GM23248 (cell line): ENCODE measurements around the gene ADGRV1. TPM values are rescaled to one million over a fixed set of nuclear protein-coding genes. Genes with fewer than 3 reads are reported as not detected.

Experiments used
- DNase-seq: peaks from one replicate; pipeline ENCODE4 v3.0.0-alpha.2; 2015
- H2AFZ ChIP-seq: fragments of 200-600 bp; sonication (generic); 2 replicates; pipeline ENCODE4 v1.6.1; 2016; ENCODE audit warnings: antibody characterized with exemption
- H3F3A ChIP-seq: fragments of 200-600 bp; sonication (generic); 2 replicates; pipeline ENCODE4 v1.6.1; 2016; ENCODE audit warnings: mild to moderate bottlenecking, antibody characterized with exemption, mixed run types; ENCODE audit not compliant: insufficient read depth
- H3K27ac ChIP-seq: fragments of 200-600 bp; sonication (generic); 2 replicates; pipeline ENCODE4 v1.5.1; 2016; ENCODE audit warnings: mild to moderate bottlenecking
- H3K27me3 ChIP-seq: fragments of 200-600 bp; sonication (generic); replicated peaks from 2 replicates; pipeline ENCODE4 v1.6.1; 2016; ENCODE audit warnings: mild to moderate bottlenecking; ENCODE audit not compliant: insufficient read depth
- H3K36me3 ChIP-seq: fragments of 200-600 bp; sonication (generic); 2 replicates; pipeline ENCODE4 v1.6.1; 2016; ENCODE audit warnings: low read depth, mild to moderate bottlenecking
- H3K4me1 ChIP-seq: fragments of 200-600 bp; sonication (generic); 2 replicates; pipeline ENCODE4 v1.6.1; 2016; ENCODE audit warnings: mild to moderate bottlenecking; ENCODE audit not compliant: insufficient read depth
- H3K4me2 ChIP-seq: fragments of 200-600 bp; sonication (generic); one replicate; pipeline ENCODE4 v1.6.1; 2016; ENCODE audit warnings: mild to moderate bottlenecking; ENCODE audit not compliant: unreplicated experiment
- H3K4me3 ChIP-seq: fragments of 200-600 bp; sonication (generic); 2 replicates; pipeline ENCODE4 v1.5.1; 2016; ENCODE audit warnings: mild to moderate bottlenecking
- H3K79me2 ChIP-seq: fragments of 200-600 bp; sonication (generic); 2 replicates; pipeline ENCODE4 v1.6.1; 2016; ENCODE audit warnings: mild to moderate bottlenecking; ENCODE audit not compliant: insufficient read depth
- H3K9ac ChIP-seq: fragments of 200-600 bp; sonication (generic); 2 replicates; pipeline ENCODE4 v1.6.1; 2016; ENCODE audit warnings: mild to moderate bottlenecking
- H3K9me2 ChIP-seq: fragments of 200-600 bp; sonication (generic); 2 replicates; pipeline ENCODE4 v1.6.1; 2016; ENCODE audit warnings: mixed run types, mild to moderate bottlenecking, moderate library complexity; ENCODE audit not compliant: insufficient read depth
- H3K9me3 ChIP-seq: fragments of 200-600 bp; sonication (generic); one replicate; pipeline ENCODE4 v1.6.1; 2017; ENCODE audit warnings: low read depth
- H4K20me1 ChIP-seq: fragments of 200-600 bp; sonication (generic); 2 replicates; pipeline ENCODE4 v1.6.0; 2016; ENCODE audit not compliant: insufficient read depth
- EZH2 ChIP-seq: fragments of 200-600 bp; sonication (generic); IDR thresholded peaks from 2 replicates; pipeline ENCODE4 v1.6.1; 2018; ENCODE audit warnings: antibody characterized with exemption, mild to moderate bottlenecking; ENCODE audit not compliant: insufficient read depth, poor library complexity, severe bottlenecking
- EZH2phosphoT487 ChIP-seq: fragments of 200-600 bp; sonication (generic); IDR thresholded peaks from 2 replicates; pipeline ENCODE4 v1.6.1; 2018; ENCODE audit warnings: antibody characterized with exemption, moderate library complexity, mild to moderate bottlenecking, low read depth; ENCODE audit not compliant: insufficient read depth
- WGBS, 2 experiments: methylation state at CpG; one replicate each; pipeline ENCODE4 v1.1.6; 2015 to 2017; ENCODE audit warnings: low lambda C conversion rate in 2 of 2, low coverage in 1 of 2; ENCODE audit errors: missing lambda C conversion rate in 2 of 2; 5-methylcytosine and 5-hydroxymethylcytosine counted together
- in situ Hi-C: fragments of 300-500 bp; cut with MboI; formaldehyde crosslinking; loops from 2 replicates; pipeline ENCODE4 v1.15.0; 2020
- polyA plus RNA-seq: library from polyadenylated mRNA; unstranded; fragments of >200 nt; fragmentation: Nextera tagmentation; extraction: Ambion mirVana; gene quantifications from 2 replicates; pipeline ENCODE4 v1.2.1, GENCODE V29; 2016
- total RNA-seq: library from RNA; depleted of rRNA; stranded (reverse); fragments of >200 nt; shearing (Covaris generic); gene quantifications from 2 replicates; pipeline ENCODE4 v1.2.3, GENCODE V29; 2014

ADGRV1 gene
- total and polyA plus RNA-seq, 2 experiments from 2014 or later: not detected

DNA sequence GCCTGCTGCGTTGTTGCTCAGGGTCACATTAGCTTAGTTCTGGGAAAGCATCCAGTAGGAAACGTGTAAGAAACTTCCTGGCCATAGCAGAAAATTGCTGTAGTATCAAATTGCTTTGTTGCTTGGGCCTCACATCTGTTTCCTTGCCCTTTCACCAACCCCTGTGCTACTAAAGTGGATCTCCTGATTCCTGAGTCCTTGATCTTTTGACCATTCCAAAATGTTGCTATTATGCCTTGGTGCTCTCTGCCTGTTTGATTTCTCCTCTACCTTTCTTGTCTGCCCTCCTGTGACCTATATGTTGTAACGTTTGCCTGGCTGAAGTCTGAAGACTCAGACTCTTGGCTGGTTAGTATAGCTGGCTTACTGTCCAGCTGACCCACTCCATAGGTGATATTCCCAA lies 350.5 kb downstream of the ADGRV1 start:
- Histone ChIP-seq H3K27me3 (peaks cover 3% of the 10 kb centered on the region; the same call in 1 of the 2 replicates), H3K9me3 (no peaks in the 10 kb centered on the region), H3K4me3 (no peak overlapping the region), H3K79me2 (no peaks in the 10 kb centered on the region), H4K20me1 (no peaks in the 10 kb centered on the region), H3K4me1 (no peaks in the 10 kb centered on the region), H3F3A (no peaks in the 10 kb centered on the region), H3K36me3 (no peaks in the 10 kb centered on the region), H2AFZ (no peak overlapping the region), H3K27ac (no peak overlapping the region), H3K4me2 (no peak overlapping the region), H3K9ac (no peak overlapping the region), H3K9me2 (no peaks in the 10 kb centered on the region)
- no peak for TF ChIP-seq EZH2
- TF ChIP-seq EZH2phosphoT487: no peak
- WGBS, 2 experiments: 20 to 32% methylated on average over 3 of the region's 3 CpGs
- no peak for DNase-seq
- in situ Hi-C loops: no loop called here

DNA sequence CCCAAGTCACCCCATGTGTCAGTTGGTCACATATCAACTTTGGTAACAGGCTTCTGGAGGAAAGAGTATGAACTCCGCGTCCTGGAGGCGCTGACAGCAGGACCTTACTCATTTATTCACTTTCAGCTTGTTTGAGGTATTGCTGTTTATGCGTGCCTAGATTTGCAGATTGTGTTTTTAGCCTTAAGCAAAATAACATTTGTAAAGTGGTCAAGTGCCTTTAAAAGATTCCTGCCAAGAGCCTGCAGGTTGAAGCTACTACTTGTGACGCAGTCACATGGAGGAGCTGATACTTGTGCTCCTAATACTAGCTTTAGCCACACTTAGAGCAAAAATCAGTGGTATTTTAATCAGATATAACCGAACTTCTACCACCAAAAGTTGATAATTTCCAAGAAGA lies 351.3 kb downstream of the ADGRV1 start:
- Histone ChIP-seq H2AFZ (no peak overlapping the region), H4K20me1 (no peaks in the 10 kb centered on the region), H3K9me3 (no peaks in the 10 kb centered on the region), H3K36me3 (no peaks in the 10 kb centered on the region), H3K79me2 (no peaks in the 10 kb centered on the region), H3K9me2 (no peaks in the 10 kb centered on the region), H3F3A (no peaks in the 10 kb centered on the region), H3K9ac (no peak overlapping the region), H3K4me3 (no peak overlapping the region), H3K27ac (no peak overlapping the region), H3K4me1 (no peaks in the 10 kb centered on the region), H3K27me3 (no peaks in the 10 kb centered on the region; the same call in 1 of the 2 replicates), H3K4me2 (no peak overlapping the region)
- no peak for DNase-seq
- TF ChIP-seq EZH2 (no peak), EZH2phosphoT487 (no peak)
- in situ Hi-C loops: no loop called here
- 72 to 83% methylated on average over 6 of the region's 6 CpGs for WGBS, 2 experiments

DNA sequence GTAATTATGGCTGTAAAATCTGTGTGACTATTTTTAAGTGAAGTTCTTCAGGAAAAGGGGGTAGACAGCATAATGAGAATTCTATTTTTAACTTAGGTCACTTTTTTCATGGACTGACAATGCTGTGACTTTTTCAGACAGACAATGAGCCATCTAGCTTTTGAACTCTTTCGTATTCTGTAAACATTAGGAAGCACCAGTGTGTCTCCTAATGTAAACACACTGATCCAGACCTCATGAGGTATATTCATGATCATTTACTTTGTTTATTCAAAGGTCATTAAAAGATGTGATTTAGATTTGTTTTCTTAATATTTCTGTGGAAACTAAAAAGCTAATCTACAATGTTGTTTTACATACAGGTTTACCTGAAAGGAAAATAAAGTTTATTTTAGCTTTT lies 352.6 kb downstream of the ADGRV1 start:
- Histone ChIP-seq H3K27ac (no peak overlapping the region), H4K20me1 (no peaks in the 10 kb centered on the region), H3K79me2 (no peaks in the 10 kb centered on the region), H3F3A (no peaks in the 10 kb centered on the region), H3K9me2 (no peaks in the 10 kb centered on the region), H3K4me3 (no peak overlapping the region), H3K36me3 (no peaks in the 10 kb centered on the region), H3K4me2 (no peak overlapping the region), H2AFZ (no peak overlapping the region), H3K4me1 (no peaks in the 10 kb centered on the region), H3K27me3 (no peaks in the 10 kb centered on the region), H3K9ac (no peak overlapping the region), H3K9me3 (no peaks in the 10 kb centered on the region)
- TF ChIP-seq EZH2phosphoT487 (no peak), EZH2 (no peak)
- 58 to 64% methylated on average over 1 of the region's 1 CpG for WGBS, 2 experiments
- DNase-seq: no peak
- in situ Hi-C loops: no loop called here

DNA sequence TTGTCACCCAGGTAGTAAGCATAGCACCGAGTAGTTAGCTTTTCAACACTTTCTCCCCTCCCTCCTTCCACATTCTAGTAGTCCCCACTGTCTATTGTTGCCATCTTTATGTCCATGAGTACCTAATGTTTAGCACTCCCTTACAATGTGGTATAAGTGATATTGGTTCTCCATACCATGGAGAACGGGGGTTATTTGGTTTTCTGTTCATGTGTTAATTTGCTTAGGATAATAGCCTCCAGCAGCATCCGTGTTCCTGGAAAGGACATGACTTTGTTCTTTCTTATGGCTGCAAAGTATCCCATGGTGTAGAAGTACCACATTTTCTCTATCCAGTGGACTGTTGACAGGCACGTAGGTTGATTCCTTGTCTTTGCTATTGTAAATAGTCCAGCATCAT lies 353.9 kb downstream of the ADGRV1 start:
- Histone ChIP-seq H3K4me3 (no peak overlapping the region), H3K4me1 (no peaks in the 10 kb centered on the region), H3F3A (no peaks in the 10 kb centered on the region), H2AFZ (no peak overlapping the region), H3K9me2 (no peaks in the 10 kb centered on the region), H3K36me3 (no peaks in the 10 kb centered on the region), H3K27ac (no peak overlapping the region), H4K20me1 (no peaks in the 10 kb centered on the region), H3K4me2 (no peak overlapping the region), H3K9ac (no peak overlapping the region), H3K9me3 (no peaks in the 10 kb centered on the region), H3K79me2 (no peaks in the 10 kb centered on the region), H3K27me3 (no peaks in the 10 kb centered on the region)
- in situ Hi-C loops: no loop called here
- TF ChIP-seq EZH2 (no peak), EZH2phosphoT487 (no peak)
- WGBS, 2 experiments: 74 to 79% methylated on average over 4 of the region's 4 CpGs
- DNase-seq: no peak

DNA sequence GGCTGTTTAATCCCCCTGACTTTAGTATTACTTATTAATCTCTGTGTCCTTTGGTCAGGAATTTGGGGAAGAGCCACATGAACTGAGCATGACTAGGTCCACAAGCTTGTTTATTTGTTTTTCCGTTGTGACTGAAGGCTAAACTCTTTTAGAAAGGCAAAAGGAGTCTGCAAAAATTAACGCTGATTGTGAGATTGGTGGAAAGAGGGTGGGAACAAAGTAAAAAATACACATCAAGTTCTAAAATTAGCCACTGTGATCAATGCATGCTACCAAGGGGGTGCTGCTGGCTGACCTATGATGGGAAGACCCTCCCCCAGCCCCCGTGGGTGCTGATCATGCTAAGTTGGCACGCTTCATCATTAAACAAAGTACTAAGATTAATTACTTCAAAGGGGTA lies 356.8 kb downstream of the ADGRV1 start:
- Histone ChIP-seq H3K79me2 (no peaks in the 10 kb centered on the region), H4K20me1 (no peaks in the 10 kb centered on the region), H3K4me2 (no peak overlapping the region), H3K4me1 (no peaks in the 10 kb centered on the region), H3K36me3 (no peaks in the 10 kb centered on the region), H2AFZ (no peak overlapping the region), H3K9me3 (no peaks in the 10 kb centered on the region), H3F3A (no peaks in the 10 kb centered on the region), H3K27ac (no peak overlapping the region), H3K9me2 (no peaks in the 10 kb centered on the region), H3K4me3 (no peak overlapping the region), H3K9ac (no peak overlapping the region), H3K27me3 (peaks cover 16% of the 10 kb centered on the region; the same call in 1 of the 2 replicates)
- WGBS, 2 experiments: 80 to 82% methylated on average over 4 of the region's 4 CpGs
- in situ Hi-C loops: no loop called here
- no peak for DNase-seq
- TF ChIP-seq EZH2phosphoT487: no peak
- no peak for TF ChIP-seq EZH2
